ENCODE measurements around the gene MSRB3. TPM values are rescaled to one million over a fixed set of nuclear protein-coding genes. Genes with fewer than 3 reads are reported as not detected.

Gene MSRB3
- total RNA-seq, 2 donors from 2014 or later, result 3.5 to 29.6 TPM

- TF ChIP-seq, protein P1, sequence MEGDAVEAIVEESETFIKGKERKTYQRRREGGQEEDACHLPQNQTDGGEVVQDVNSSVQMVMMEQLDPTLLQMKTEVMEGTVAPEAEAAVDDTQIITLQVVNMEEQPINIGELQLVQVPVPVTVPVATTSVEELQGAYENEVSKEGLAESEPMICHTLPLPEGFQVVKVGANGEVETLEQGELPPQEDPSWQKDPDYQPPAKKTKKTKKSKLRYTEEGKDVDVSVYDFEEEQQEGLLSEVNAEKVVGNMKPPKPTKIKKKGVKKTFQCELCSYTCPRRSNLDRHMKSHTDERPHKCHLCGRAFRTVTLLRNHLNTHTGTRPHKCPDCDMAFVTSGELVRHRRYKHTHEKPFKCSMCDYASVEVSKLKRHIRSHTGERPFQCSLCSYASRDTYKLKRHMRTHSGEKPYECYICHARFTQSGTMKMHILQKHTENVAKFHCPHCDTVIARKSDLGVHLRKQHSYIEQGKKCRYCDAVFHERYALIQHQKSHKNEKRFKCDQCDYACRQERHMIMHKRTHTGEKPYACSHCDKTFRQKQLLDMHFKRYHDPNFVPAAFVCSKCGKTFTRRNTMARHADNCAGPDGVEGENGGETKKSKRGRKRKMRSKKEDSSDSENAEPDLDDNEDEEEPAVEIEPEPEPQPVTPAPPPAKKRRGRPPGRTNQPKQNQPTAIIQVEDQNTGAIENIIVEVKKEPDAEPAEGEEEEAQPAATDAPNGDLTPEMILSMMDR (IDR thresholded peaks at IDR 0.05), result no peak
- H3K27me3 ChIP-seq, result no peaks in the 10 kb centered on the region
- H3K27ac ChIP-seq, result no peak overlapping the region
- intact Hi-C loops (cut with DNase I), result no loop called here
- no peak overlapping the region for H3K9ac ChIP-seq (ENCODE audit: low read depth in 2 of 2, low read length in 2 of 2)
- H3K36me3 ChIP-seq, result no peaks in the 10 kb centered on the region
- H3K4me1 ChIP-seq, result no peaks in the 10 kb centered on the region
- no peaks in the 10 kb centered on the region for H3K9me3 ChIP-seq
- DNase-seq, result no peak
- H3K4me3 ChIP-seq, result no peak overlapping the region
These were observed 222.7 kb downstream of the MSRB3 start for GRCh38 chr12:65501093-65501621.

- Histone ChIP-seq H3K4me1 (no peaks in the 10 kb centered on the region), H3K9me3 (no peaks in the 10 kb centered on the region), H3K4me3 (no peak overlapping the region), H3K27ac (no peak overlapping the region), H3K9ac (ENCODE audit: low read depth in 2 of 2, low read length in 2 of 2) (no peak overlapping the region), H3K27me3 (no peaks in the 10 kb centered on the region), H3K36me3 (no peaks in the 10 kb centered on the region)
- intact Hi-C loops (cut with DNase I), result no loop called here
- TF ChIP-seq, protein P1 (IDR thresholded peaks at IDR 0.05), result no peak
- DNase-seq, result no peak
These were observed 223.5 kb downstream of the MSRB3 start for GRCh38 chr12:65501935-65502334.

- no peak for DNase-seq
- Histone ChIP-seq H3K9me3 (no peaks in the 10 kb centered on the region), H3K27me3 (no peaks in the 10 kb centered on the region), H3K36me3 (no peaks in the 10 kb centered on the region), H3K4me1 (no peaks in the 10 kb centered on the region), H3K27ac (no peak overlapping the region), H3K9ac (ENCODE audit: low read depth in 2 of 2, low read length in 2 of 2) (no peak overlapping the region), H3K4me3 (no peak overlapping the region)
- intact Hi-C loops (cut with DNase I), result no loop called here
- TF ChIP-seq, protein P1 (IDR thresholded peaks at IDR 0.05), result no peak
These were observed 225.9 kb downstream of the MSRB3 start for GRCh38 chr12:65504417-65504816.

- no peaks in the 10 kb centered on the region for H3K4me1 ChIP-seq
- no peak overlapping the region for H3K4me3 ChIP-seq
- no peaks in the 10 kb centered on the region for H3K27me3 ChIP-seq
- DNase-seq, result no peak
- H3K9ac ChIP-seq (ENCODE audit: low read depth in 2 of 2, low read length in 2 of 2), result no peak overlapping the region
- no peak overlapping the region for H3K27ac ChIP-seq
- intact Hi-C loops (cut with DNase I), result no loop called here
- no peaks in the 10 kb centered on the region for H3K9me3 ChIP-seq
- H3K36me3 ChIP-seq, result no peaks in the 10 kb centered on the region
- TF ChIP-seq, protein P1 (IDR thresholded peaks at IDR 0.05), result no peak
These were observed 227.1 kb downstream of the MSRB3 start for GRCh38 chr12:65505386-65506121.

GRCh38 chr12:65508276-65509035 lies 230.0 kb downstream of the MSRB3 start:
- no peak overlapping the region for H3K9ac ChIP-seq (ENCODE audit: low read depth in 2 of 2, low read length in 2 of 2)
- no peak overlapping the region for H3K27ac ChIP-seq
- no peaks in the 10 kb centered on the region for H3K36me3 ChIP-seq
- H3K4me3 ChIP-seq, result no peak overlapping the region
- intact Hi-C loops (cut with DNase I), result no loop called here
- no peak for DNase-seq
- TF ChIP-seq, protein P1 (IDR thresholded peaks at IDR 0.05), result no peak
- no peaks in the 10 kb centered on the region for H3K4me1 ChIP-seq
- H3K27me3 ChIP-seq, result no peaks in the 10 kb centered on the region
- no peaks in the 10 kb centered on the region for H3K9me3 ChIP-seq
